GM12878 (cell line): Measurements from ENCODE around the gene DSTN. TPM values are rescaled to one million over a fixed set of nuclear protein-coding genes. Genes with fewer than 3 reads are reported as not detected.

Experiments used
- ATAC-seq: fragments of 200-7000 bp; cut with Tn5 transposase; 3 replicates; pipeline ENCODE4 v1.9.1; 2020; ENCODE audit warnings: mild to moderate bottlenecking, moderate library complexity
- BruUV-seq: library from RNA; stranded (reverse); fragments of 400-500 nt; replicated peaks from 2 replicates; lab custom pipeline; 2021; lab: Mats Ljungman, UMichigan
- CTCF ChIA-PET: fragments of 300-600 bp; sonication (Branson Sonifier 250); formaldehyde crosslinking; extraction: SDS; loops from one replicate; lab custom pipeline; 2021; ENCODE audit warnings: inconsistent platforms; lab: Yijun Ruan, JAX
- POLR2A ChIA-PET: fragments of 350-600 bp; formaldehyde crosslinking; extraction: SDS; loops from one replicate; lab custom pipeline; 2021; ENCODE audit warnings: inconsistent platforms; lab: Charles Lee
- RAD21 ChIA-PET: fragments of 300-600 bp; sonication (Branson Sonifier 250); formaldehyde crosslinking; loops from one replicate; lab custom pipeline; 2023; ENCODE audit warnings: antibody characterized with exemption; ENCODE audit not compliant: unreplicated experiment; lab: Charles Lee
- SMC1A ChIA-PET: fragments of 300-600 bp; sonication (Branson Sonifier 250); formaldehyde crosslinking; loops from one replicate; lab custom pipeline; 2023; ENCODE audit not compliant: unreplicated experiment, uncharacterized antibody; lab: Charles Lee
- DNase-seq: peaks from one replicate; pipeline ENCODE4 v3.0.0-alpha.2; 2011; ENCODE audit warnings: low read depth, low spot score
- FAIRE-seq: peaks from 3 replicates; lab custom pipeline; 2011; peaks lifted over from hg19 to GRCh38; lab: Jason Lieb, UNC
- H2AFZ ChIP-seq: 2 replicates; pipeline ENCODE4 v1.6.0; 2011; ENCODE audit warnings: low read depth, low read length, control low read depth; ENCODE audit not compliant: control insufficient read depth
- H3K27ac ChIP-seq: 2 replicates; pipeline ENCODE4 v1.5.1; 2011; ENCODE audit warnings: control low read depth; ENCODE audit not compliant: control insufficient read depth, insufficient read depth
- H3K27me3 ChIP-seq, 2 experiments: replicated peaks in 1 of 2; 2 replicates each; pipeline versions ENCODE4 v1.6.0 to v1.6.1; 2011; ENCODE audit warnings: low read length in 1 of 2; ENCODE audit not compliant: control insufficient read depth in 2 of 2, insufficient read depth in 2 of 2
- H3K36me3 ChIP-seq, 2 experiments: 2 replicates each; pipeline ENCODE4 v1.5.1; 2011; ENCODE audit warnings: low read length in 1 of 2; ENCODE audit not compliant: control insufficient read depth in 2 of 2, insufficient read depth in 2 of 2
- H3K4me1 ChIP-seq: 2 replicates; pipeline ENCODE4 v1.6.1; 2011; ENCODE audit warnings: mild to moderate bottlenecking, low read length, moderate library complexity, mixed read lengths; ENCODE audit not compliant: control insufficient read depth, insufficient read depth
- H3K4me2 ChIP-seq: 2 replicates; pipeline ENCODE4 v1.6.0; 2011; ENCODE audit warnings: control low read depth; ENCODE audit not compliant: control insufficient read depth, insufficient read depth
- H3K4me3 ChIP-seq: fragments of 200-600 bp; sonication (generic); 2 replicates; pipeline ENCODE4 v1.5.1; 2016
- H3K79me2 ChIP-seq: 2 replicates; pipeline ENCODE4 v1.6.0; 2011; ENCODE audit warnings: low read length; ENCODE audit not compliant: control insufficient read depth, insufficient read depth
- H3K9ac ChIP-seq: 2 replicates; pipeline ENCODE4 v1.8.0; 2011; ENCODE audit warnings: low read length, control low read depth, mixed read lengths; ENCODE audit not compliant: control insufficient read depth, insufficient read depth
- H3K9me3 ChIP-seq: replicated peaks from 3 replicates; pipeline ENCODE4 v1.5.1; 2011; ENCODE audit warnings: mild to moderate bottlenecking, low read length; ENCODE audit not compliant: control insufficient read depth, insufficient read depth
- H4K20me1 ChIP-seq: 2 replicates; pipeline ENCODE4 v1.6.0; 2011; ENCODE audit not compliant: control insufficient read depth, insufficient read depth
- NR2F1 ChIP-seq: fragments of 450-650 bp; conservative IDR thresholded peaks from 2 replicates; pipeline ENCODE4 v1.6.1; 2017; ENCODE audit warnings: mild to moderate bottlenecking
- RAD51 ChIP-seq: fragments of 450-650 bp; IDR thresholded peaks from 2 replicates; pipeline ENCODE4 v1.6.1; 2016; ENCODE audit warnings: moderate library complexity, mild to moderate bottlenecking, inconsistent platforms
- SMARCA5 ChIP-seq: fragments of 450-650 bp; IDR thresholded peaks from 2 replicates; pipeline ENCODE4 v1.6.1; 2017; ENCODE audit warnings: mild to moderate bottlenecking
- SP1 ChIP-seq: IDR thresholded peaks from one replicate; pipeline ENCODE4 v1.6.1; 2011; ENCODE audit warnings: low read depth, low read length
- TARDBP ChIP-seq: IDR thresholded peaks from 2 replicates; pipeline ENCODE4 v1.6.1; 2016; ENCODE audit warnings: borderline replicate concordance
- ZNF592 ChIP-seq: fragments of 450-650 bp; IDR thresholded peaks from 2 replicates; pipeline ENCODE4 v1.6.1; 2017; ENCODE audit warnings: mild to moderate bottlenecking, moderate library complexity
- ZNF622 ChIP-seq: fragments of 450-650 bp; IDR thresholded peaks from 2 replicates; pipeline ENCODE4 v1.6.1; 2017; ENCODE audit warnings: mild to moderate bottlenecking, inconsistent platforms
- WGBS: methylation state at CpG from one replicate; pipeline ENCODE4 v1.1.6; 2016; ENCODE audit warnings: low lambda C conversion rate; ENCODE audit not compliant: insufficient replicate concordance, insufficient coverage; ENCODE audit errors: missing lambda C conversion rate; 5-methylcytosine and 5-hydroxymethylcytosine counted together
- in situ Hi-C: fragments of 300-500 bp; cut with MboI; formaldehyde crosslinking; loops from 9 replicates; pipeline ENCODE4 v1.14.3; 2018; ENCODE audit warnings: mixed read lengths
- intact Hi-C: fragments of 100-400 bp; cut with micrococcal nuclease; formaldehyde crosslinking; loops from one replicate; pipeline ENCODE4 v1.14.2; 2022; ENCODE audit not compliant: unreplicated experiment
- polyA plus RNA-seq, 11 experiments: library from polyadenylated mRNA; depleted of rRNA in 4 of 11; unstranded in 6 of 11; stranded (reverse) in 5 of 11; fragments of >200 nt; fragmentation: Nextera tagmentation in 4 of 11; fragmentation: Illumina TruSeq in 1 of 11; extraction: Ambion mirVana in 4 of 11; extraction: Trizol in 1 of 11; gene quantifications; 1 replicate in 1 of 11; 2 replicates in 10 of 11; pipeline versions ENCODE4 v1.2.1 to v1.2.3, GENCODE V29; 2011 to 2016; ENCODE audit warnings: inconsistent platforms in 2 of 11, missing spikeins in 2 of 11, low read depth in 1 of 11
- total RNA-seq, 4 experiments: library from RNA; depleted of rRNA in 3 of 4; stranded (reverse); fragments of >200 nt in 3 of 4; fragmentation: Illumina TruSeq in 1 of 4; extraction: Trizol in 1 of 4; gene quantifications; 2 replicates each; pipeline versions ENCODE4 v1.2.1 to v1.2.3, GENCODE V29; 2013 to 2021
- TF ChIP-seq, protein P1 (sequence below): IDR thresholded peaks from 2 replicates; pipeline ENCODE4 v1.6.1; 2012; ENCODE audit warnings: low read depth, low read length, improper control_type of control experiment

Gene DSTN
- total and polyA plus RNA-seq, 10 of the 15 experiments (the other 5 are each of a cell fraction or from before 2014, with no cell fraction given), result 26.7 to 137 (median 40.8) TPM

GRCh38 chr20:17635332-17636244, 65.7 kb downstream of the DSTN start:
- ATAC-seq, result no peak
- Histone ChIP-seq H3K4me2 (no peak overlapping the region), H3K4me3 (no peak overlapping the region), H4K20me1 (no peaks in the 10 kb centered on the region), H3K27me3 (no peaks in the 10 kb centered on the region), H3K9ac (no peak overlapping the region), H3K36me3 (peaks cover 18 to 21% of the 10 kb centered on the region in 2 experiments), H3K4me1 (no peaks in the 10 kb centered on the region), H3K27ac (no peak overlapping the region), H3K9me3 (no peaks in the 10 kb centered on the region), H2AFZ (no peak overlapping the region), H3K79me2 (no peaks in the 10 kb centered on the region)
- ChIA-PET CTCF (no interaction called here), RAD21 (no interaction called here), POLR2A (no interaction called here), SMC1A (no interaction called here)
- no peak for FAIRE-seq
- 85% methylated on average over 25 of the region's 25 CpGs for WGBS
- no TSS peak for BruUV-seq
- no peak for DNase-seq
- intact Hi-C loops, result no loop called here
- in situ Hi-C loops, result no loop called here
- TF ChIP-seq TARDBP (no peak), SMARCA5 (no peak), ZNF622 (no peak), SP1 (no peak), NR2F1 (no peak), ZNF592 (no peak), RAD51 (no peak)
- TF ChIP-seq, protein P1, sequence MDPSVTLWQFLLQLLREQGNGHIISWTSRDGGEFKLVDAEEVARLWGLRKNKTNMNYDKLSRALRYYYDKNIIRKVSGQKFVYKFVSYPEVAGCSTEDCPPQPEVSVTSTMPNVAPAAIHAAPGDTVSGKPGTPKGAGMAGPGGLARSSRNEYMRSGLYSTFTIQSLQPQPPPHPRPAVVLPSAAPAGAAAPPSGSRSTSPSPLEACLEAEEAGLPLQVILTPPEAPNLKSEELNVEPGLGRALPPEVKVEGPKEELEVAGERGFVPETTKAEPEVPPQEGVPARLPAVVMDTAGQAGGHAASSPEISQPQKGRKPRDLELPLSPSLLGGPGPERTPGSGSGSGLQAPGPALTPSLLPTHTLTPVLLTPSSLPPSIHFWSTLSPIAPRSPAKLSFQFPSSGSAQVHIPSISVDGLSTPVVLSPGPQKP, result no peak
